GM18502 (cell line): ENCODE data around the gene C17orf67.

ENCODE experiments used
- ATAC-seq: cut with Tn5 transposase; IDR thresholded peaks from one replicate; pipeline ENCODE4 v1.9.1; 2021; ENCODE audit warnings: mild to moderate bottlenecking; ENCODE audit not compliant: unreplicated experiment, poor library complexity

Gene C17orf67

DNA sequence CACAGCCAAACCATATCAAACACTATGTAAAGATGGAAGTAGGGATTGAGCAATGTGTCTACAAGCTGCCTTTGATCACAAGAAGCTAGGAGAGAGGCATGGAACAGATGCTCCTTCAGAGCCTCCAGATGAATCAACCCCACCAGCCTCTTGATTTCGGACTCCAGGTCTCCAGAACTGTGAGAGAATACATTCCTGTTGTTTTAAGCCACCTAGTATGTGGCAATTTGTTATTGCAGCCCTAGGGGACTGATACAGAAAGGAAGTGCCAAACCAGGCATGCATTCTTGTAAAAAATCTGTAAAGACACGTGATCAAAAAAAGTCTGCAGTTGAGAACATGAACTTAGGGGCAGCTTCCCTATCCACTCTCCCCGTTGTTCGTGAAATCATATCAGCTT, 91.1 kb downstream of the C17orf67 start:
- no peak for ATAC-seq
